Activated naive CD4-positive, alpha-beta T cell treated with anti-CD3 and anti-CD28 coated beads, Interleukin-2, amount 50 U/mL, for 24 hours (primary cell): ENCODE results near the gene BANP.
"Not testable (repeated sequence)": the region's sequence is repeated elsewhere in the genome, so short reads cannot be mapped to it uniquely, and the experiment has no call there.

Experiments
- H3K27ac Mint-ChIP-seq: one replicate; pipeline ENCODE4 v1.8.0; 2021; ENCODE audit warnings: mild to moderate bottlenecking, mixed read lengths
- H3K27me3 Mint-ChIP-seq: one replicate; pipeline ENCODE4 v1.8.0; 2021; ENCODE audit warnings: mixed read lengths
- H3K36me3 Mint-ChIP-seq: one replicate; pipeline ENCODE4 v1.8.0; 2021; ENCODE audit warnings: mixed read lengths
- H3K4me1 Mint-ChIP-seq: one replicate; pipeline ENCODE4 v1.8.0; 2021; ENCODE audit warnings: mixed read lengths
- H3K4me3 Mint-ChIP-seq: one replicate; pipeline ENCODE4 v1.8.0; 2021; ENCODE audit warnings: mild to moderate bottlenecking, mixed read lengths
- H3K9me3 Mint-ChIP-seq: one replicate; pipeline ENCODE4 v1.8.0; 2021; ENCODE audit warnings: mixed read lengths

BANP gene

DNA sequence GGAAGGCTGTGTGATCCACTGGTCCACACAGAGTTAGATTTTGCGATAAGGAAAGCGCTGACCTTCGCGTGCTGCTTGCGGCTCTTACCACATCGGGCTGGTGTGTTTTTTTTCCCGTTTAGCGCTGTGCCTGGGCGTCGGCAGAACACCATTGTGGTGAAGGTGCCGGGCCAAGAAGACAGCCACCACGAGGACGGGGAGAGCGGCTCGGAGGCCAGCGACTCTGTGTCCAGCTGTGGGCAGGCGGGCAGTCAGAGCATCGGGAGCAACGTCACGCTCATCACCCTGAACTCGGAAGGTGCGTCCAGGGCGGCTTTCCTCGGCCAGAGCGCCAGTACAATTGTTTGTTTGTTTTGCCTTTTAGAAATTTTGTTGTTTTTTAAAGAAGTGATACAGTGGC lies 54.7 kb downstream of the BANP start:
- Mint-ChIP-seq H3K4me3 (no peak overlapping the region), H3K4me1 (peaks cover 10% of the 10 kb centered on the region), H3K27ac (no peak overlapping the region), H3K9me3 (no peaks in the 10 kb centered on the region), H3K27me3 (no peaks in the 10 kb centered on the region), H3K36me3 (peaks cover 16% of the 10 kb centered on the region)

DNA sequence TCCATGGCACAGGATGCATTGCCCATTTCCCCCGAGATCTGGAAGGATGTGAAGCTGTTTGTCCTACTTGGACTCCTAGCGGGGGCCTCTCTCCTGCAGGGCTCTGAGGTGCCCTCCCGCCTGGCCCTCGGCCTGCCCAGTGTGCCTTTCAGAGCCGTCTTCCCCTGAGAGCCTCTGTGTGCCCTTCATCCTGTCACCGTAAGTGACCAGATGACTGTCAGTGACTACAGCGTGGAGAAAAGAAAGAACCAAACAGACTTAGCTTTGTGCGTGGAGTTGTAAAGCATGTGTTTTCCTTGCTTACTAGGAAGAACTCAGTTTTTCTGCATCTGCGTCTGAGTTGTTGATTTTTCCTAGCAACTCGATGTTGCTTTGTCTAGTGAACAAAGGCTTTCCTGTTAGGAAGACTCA lies 56.1 kb downstream of the BANP start:
- Mint-ChIP-seq H3K36me3 (peaks cover 16% of the 10 kb centered on the region), H3K4me3 (no peak overlapping the region), H3K27ac (no peak overlapping the region), H3K27me3 (no peaks in the 10 kb centered on the region), H3K4me1 (peaks cover 7% of the 10 kb centered on the region), H3K9me3 (no peaks in the 10 kb centered on the region)

DNA sequence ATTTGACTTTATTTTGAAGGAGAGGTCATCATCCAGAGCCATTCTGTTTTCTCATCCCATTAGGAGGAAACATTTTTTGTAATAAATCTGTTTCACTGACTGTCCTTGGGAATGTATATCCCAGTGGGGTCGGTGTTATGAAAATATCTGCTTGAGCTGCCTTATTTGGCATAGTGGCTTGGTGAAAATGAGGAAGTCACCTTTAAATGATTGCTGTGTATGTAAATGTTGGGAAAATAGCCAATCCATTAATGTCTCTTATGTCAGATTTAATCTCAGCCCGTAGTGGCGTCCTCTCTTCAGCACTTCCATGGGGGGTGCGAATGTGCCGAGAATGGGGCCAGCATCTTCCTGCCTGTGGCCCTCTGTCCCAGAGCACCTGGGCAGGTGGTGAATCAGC lies 57.6 kb downstream of the BANP start:
- Mint-ChIP-seq H3K36me3 (peaks cover 16% of the 10 kb centered on the region), H3K4me3 (no peak overlapping the region), H3K27me3 (no peaks in the 10 kb centered on the region), H3K4me1 (peaks cover 5% of the 10 kb centered on the region), H3K9me3 (no peaks in the 10 kb centered on the region), H3K27ac (peak overlapping the region; percentile 51)

DNA sequence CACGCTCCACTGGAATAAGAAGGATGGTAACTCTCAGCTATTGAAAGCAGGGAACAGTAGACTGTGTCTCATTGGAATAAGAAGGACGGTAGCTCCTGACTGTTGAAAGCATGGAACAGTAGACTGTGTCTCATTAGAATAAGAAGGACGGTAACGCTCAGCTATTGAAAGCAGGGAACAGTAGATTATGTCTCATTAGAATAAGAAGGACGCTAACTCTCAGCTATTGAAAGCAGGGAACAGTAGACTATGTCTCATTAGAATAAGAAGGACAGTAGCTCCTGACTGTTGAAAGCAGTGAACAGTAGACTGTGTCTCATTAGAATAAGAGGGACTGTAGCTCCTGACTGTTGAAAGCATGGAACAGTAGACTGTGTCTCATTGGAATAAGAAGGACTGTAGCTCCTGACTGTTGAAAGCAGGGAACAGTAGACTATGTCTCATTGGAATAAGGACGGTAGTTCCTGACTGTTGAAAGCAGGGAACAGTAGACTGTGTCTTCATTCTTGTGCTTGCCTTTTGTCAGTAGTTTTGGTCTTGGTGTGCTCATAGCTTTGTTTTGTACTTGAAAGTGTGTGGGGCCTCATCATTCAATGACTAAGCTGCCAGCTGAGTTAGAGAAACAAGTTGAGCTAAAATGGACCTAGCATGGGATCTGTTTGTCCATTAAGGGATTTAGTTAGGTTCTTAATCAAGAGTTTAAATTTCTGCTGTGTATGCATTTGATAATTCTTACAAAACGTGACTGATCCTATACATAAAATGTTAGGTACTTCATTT lies 58.5 kb downstream of the BANP start:
- H3K27me3 Mint-ChIP-seq, result no peaks in the 10 kb centered on the region
- peaks cover 5% of the 10 kb centered on the region for H3K4me1 Mint-ChIP-seq
- no peak overlapping the region for H3K4me3 Mint-ChIP-seq
- H3K27ac Mint-ChIP-seq, result peak overlapping the region; percentile 70
- H3K9me3 Mint-ChIP-seq, result no peaks in the 10 kb centered on the region
- peaks cover 14% of the 10 kb centered on the region for H3K36me3 Mint-ChIP-seq

DNA sequence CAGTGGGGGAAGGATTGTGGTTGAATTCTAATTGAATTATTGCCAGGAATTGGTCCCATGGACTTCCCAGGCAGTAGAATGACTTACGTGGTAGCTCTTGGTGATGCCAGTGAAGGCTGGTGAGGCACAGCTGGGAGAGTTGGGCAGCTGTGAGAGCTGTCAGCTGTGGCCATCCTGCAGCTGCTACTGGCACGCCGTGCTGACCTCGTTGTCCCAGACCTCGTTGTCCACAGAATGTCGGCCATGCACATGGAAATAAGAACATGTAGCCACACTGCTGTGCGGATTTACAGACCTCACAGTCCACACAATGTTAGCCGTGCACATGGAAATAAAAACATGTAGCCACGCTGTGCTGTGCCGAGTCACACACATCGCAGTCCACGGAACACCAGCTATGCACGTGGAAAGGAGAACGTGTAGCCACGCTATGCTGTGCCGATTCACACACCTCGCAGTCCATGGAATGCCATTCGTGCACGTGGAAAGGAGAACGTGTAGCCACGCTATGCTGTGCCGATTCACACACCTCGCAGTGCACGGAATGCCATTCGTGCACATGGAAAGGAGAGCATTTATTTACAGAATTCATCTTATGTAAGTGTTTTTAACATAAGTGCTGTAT lies 59.2 kb downstream of the BANP start:
- Mint-ChIP-seq H3K27ac (peak overlapping the region; percentile 70), H3K27me3 (no peaks in the 10 kb centered on the region), H3K36me3 (peaks cover 11% of the 10 kb centered on the region), H3K4me3 (no peak overlapping the region), H3K9me3 (no peaks in the 10 kb centered on the region), H3K4me1 (peaks cover 5% of the 10 kb centered on the region)

DNA sequence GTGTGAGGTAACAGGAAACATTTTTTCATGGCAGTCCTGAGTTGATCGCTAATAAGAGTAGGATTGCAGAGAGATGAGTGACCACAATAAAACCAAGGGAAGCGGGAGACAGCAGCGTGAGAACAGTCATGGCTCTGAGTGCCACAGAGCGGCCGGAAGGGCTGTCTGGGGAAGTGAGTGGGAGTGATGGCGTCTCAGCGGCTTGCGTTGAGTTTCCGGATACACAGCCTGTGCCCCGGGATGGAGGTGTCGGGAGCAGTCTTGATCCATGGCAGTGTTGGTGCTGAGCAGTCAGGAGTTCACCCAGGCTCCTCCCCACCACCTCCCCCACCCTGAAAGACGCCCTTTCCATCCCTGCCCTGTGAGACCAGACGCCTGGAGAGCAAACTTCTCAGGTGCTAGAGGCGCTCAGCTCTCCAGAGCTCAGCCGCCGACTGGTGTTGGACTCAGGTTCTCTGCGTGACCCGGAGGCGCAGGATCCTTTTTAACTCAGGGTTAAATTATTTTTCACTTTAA lies 59.8 kb downstream of the BANP start:
- Mint-ChIP-seq H3K27me3 (no peaks in the 10 kb centered on the region), H3K4me1 (peaks cover 5% of the 10 kb centered on the region), H3K27ac (no peak overlapping the region), H3K36me3 (peaks cover 10% of the 10 kb centered on the region), H3K4me3 (no peak overlapping the region), H3K9me3 (no peaks in the 10 kb centered on the region)

DNA sequence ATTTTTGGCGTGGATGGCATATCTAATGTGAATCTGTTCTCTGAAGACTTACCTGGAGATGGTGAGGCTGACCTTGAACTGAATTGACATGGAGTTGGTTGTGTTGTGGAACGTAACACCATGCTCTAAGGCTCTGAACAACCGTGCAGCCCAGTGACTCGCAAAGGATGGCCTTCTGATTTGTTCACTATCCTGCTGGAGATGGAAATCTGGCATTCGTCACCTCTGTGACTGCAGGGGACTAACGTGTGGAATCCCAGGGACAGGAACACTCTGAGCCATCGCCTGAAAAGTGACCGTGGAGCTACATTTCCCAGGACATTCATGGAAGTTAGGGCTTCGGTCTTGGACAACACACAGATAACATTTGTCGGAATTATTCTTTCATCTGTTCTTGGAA lies 61.1 kb downstream of the BANP start:
- H3K27me3 Mint-ChIP-seq, result no peaks in the 10 kb centered on the region
- H3K27ac Mint-ChIP-seq, result no peak overlapping the region
- H3K36me3 Mint-ChIP-seq, result peaks cover 7% of the 10 kb centered on the region
- no peak overlapping the region for H3K4me3 Mint-ChIP-seq
- H3K4me1 Mint-ChIP-seq, result peaks cover 5% of the 10 kb centered on the region
- H3K9me3 Mint-ChIP-seq, result no peaks in the 10 kb centered on the region

DNA sequence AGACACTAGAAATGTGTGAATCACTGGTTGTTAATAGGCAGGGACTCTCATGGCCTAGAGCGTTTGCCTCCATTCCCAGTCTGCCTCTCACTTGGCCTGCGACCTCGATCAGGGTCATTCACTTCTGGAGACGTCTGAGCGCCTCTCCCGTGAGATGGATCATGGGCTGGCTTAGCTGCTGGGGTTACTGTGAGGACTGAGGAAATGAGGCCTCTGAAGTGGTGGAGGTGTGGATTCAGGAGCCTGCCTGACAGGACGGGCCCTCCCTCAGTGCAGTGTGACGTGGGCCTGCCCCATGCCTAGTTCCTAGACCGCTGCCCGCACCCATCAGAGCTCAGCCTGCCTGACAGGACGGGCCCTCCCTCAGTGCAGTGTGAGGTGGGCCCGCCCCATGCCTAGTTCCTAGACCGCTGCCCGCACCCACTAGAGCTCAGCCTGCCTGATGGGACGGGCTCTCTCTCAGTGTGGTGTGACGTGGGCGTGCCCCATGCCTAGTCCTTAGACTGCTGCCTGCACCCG lies 61.9 kb downstream of the BANP start:
- Mint-ChIP-seq H3K9me3 (no peaks in the 10 kb centered on the region), H3K4me1 (peaks cover 5% of the 10 kb centered on the region), H3K27me3 (no peaks in the 10 kb centered on the region), H3K27ac (no peak overlapping the region), H3K36me3 (peaks cover 4% of the 10 kb centered on the region), H3K4me3 (no peak overlapping the region)

DNA sequence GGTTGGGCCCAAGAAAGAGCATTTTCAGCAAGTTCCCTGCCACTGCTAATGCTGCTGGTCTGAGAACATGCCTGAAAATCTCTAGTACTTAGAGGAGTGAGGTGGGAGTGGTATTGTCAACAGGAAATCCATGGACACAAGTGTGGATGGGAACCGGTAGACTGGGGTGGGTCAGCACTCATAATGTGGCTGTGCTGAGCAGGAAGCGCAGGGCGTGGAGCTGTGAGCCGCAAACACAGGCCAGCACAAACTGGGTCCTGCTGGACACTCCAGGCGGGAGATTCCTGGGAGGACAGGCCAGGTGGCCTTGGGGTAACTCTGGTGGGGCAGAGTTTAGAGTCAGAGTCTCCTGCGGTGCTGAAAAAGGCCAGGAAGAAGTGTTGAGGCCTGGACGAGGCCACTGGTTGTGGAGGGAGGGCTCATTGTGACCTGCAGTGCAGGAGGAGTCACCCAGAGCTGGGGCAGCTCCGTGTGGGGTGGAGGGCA lies 62.6 kb downstream of the BANP start:
- peaks cover 5% of the 10 kb centered on the region for H3K4me1 Mint-ChIP-seq
- no peaks in the 10 kb centered on the region for H3K9me3 Mint-ChIP-seq
- H3K4me3 Mint-ChIP-seq, result no peak overlapping the region
- H3K27me3 Mint-ChIP-seq, result no peaks in the 10 kb centered on the region
- H3K27ac Mint-ChIP-seq, result no peak overlapping the region
- H3K36me3 Mint-ChIP-seq, result peaks cover 4% of the 10 kb centered on the region

DNA sequence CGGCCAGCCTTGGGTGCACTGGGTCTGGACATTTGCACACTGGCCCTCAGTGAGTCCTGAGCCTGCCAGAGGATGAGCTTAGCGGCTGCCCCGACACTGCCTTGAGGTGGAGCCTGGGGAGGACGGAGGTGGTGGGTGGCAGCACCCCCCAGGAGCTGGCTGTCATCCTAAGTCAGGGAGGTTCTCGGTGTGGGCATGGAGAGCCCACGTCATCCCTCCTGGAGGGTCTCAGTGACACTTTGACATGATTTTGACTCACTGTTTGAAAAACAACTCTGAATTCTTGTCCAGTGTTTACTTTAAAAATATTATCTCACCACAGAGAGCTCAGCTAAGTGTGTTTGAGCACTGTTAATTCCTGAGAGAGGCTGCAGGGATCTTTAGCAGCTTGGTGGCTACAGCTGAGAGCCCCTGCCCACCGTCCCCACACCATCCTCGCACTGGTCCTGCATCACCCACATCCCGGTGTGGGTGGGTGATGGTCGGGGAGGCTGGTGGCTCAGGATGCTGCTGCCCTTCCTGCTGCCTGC lies 63.1 kb downstream of the BANP start:
- no peak overlapping the region for H3K27ac Mint-ChIP-seq
- peaks cover 5% of the 10 kb centered on the region for H3K4me1 Mint-ChIP-seq
- no peaks in the 10 kb centered on the region for H3K9me3 Mint-ChIP-seq
- no peak overlapping the region for H3K4me3 Mint-ChIP-seq
- H3K27me3 Mint-ChIP-seq, result no peaks in the 10 kb centered on the region
- H3K36me3 Mint-ChIP-seq, result peaks cover 4% of the 10 kb centered on the region

DNA sequence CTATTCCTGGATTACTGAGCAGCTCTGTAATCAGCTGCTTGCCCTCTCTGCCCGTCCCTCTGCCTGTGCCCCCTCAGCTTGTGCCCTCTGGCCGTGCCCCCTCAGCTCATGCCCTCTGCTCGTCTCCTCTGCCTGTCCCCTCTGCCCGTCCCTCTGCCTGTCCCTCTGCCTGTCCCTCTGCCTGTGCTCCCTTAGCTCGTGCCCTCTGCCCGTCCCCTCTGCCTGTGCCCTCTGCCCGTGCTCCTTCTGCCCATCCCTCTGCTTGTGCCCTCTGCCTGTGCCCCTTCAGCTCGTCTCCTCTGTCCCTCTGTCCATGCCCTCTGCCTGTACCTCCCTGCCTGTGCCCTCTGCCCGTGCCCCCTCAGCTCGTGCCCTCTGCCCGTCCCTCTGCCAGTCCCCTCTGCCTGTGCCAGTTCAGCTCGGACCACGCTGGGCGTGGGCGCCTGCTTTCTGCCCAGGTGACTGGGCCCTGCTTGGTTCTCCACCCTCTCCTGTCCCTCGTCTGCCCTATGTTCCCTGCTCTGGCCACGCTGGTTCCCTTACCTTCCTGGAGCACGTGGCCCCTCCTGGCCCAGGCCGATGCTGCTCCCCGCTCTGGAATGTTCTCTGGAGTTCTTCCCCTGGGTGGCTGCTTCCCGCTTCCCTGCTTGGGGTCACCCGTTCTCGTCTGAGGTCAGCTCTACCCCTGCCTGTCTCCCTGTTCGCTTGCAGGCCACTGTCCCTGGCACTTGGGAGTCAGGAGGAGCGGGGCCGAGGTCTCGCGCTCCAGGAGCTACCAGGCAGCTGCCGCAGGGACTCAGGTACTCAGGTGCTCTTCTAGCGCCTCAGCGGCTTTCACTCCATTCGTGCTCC lies 63.9 kb downstream of the BANP start:
- Mint-ChIP-seq H3K36me3 (peaks cover under 1% of the 10 kb centered on the region), H3K27ac (no peak overlapping the region), H3K9me3 (no peaks in the 10 kb centered on the region), H3K4me1 (no peaks in the 10 kb centered on the region), H3K4me3 (no peak overlapping the region), H3K27me3 (no peaks in the 10 kb centered on the region)

DNA sequence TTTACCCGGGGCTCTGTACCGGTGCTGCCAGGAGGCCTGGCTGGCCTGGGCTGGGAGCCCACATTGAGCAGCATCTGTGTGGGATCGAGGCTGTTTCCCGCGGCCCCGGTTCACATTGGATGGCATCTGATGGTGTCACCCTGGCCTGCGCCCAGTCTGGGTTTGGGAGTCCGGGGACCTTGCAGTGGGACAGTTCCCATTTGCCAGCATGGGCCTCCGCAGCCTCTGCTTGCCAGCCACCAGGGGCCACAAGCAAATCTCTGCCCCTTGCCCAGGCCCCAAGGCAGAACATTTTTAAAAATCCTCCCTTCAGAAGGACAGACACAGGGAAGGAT lies 64.5 kb downstream of the BANP start:
- Mint-ChIP-seq H3K36me3 (no peaks in the 10 kb centered on the region), H3K4me3 (no peak overlapping the region), H3K27me3 (no peaks in the 10 kb centered on the region), H3K9me3 (no peaks in the 10 kb centered on the region), H3K4me1 (no peaks in the 10 kb centered on the region), H3K27ac (no peak overlapping the region)

DNA sequence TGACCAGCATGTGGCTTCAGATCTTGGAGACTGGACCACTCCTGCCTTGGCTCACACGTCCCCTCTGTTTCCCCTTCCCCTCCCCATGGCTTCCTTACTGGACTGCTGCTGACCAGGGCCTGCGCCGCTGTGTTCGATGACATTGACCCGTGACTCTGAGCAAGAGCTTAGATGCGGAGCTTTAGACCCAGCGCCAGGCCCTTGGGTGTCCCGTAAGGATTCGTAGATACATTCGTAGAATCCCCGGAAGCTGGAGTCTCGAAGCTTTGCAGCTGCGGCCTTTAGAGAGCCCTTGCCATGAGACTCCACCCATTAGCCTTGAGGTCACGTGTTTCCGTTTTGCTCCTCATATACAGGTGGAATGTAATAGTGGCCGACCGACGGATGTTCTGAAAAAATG lies 65.2 kb downstream of the BANP start:
- H3K4me1 Mint-ChIP-seq, H3K27me3 Mint-ChIP-seq: not testable (repeated sequence)

DNA sequence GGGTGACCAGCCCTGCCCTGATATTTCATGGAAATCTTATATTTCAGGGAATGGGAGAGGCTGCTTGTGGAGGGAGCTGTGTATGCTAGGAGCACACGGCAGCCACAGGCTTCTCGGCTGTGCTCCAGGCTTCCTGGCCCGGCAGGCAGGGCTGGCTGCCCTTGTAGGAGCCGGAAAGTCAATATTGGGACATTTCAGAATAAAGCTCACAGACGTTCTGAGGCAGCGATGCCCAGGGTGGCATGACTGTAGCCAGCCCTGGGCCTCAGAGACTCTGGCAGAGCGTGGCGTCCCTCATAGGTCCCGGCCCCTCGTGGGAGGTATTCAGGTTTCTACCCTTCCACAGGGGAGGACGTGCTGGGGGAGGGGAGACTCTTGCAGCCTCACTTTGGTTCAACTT lies 65.7 kb downstream of the BANP start:
- H3K36me3 Mint-ChIP-seq, result no peaks in the 10 kb centered on the region
- H3K27me3 Mint-ChIP-seq, result no peaks in the 10 kb centered on the region
- no peak overlapping the region for H3K4me3 Mint-ChIP-seq
- no peaks in the 10 kb centered on the region for H3K4me1 Mint-ChIP-seq
- H3K9me3 Mint-ChIP-seq, result no peaks in the 10 kb centered on the region
- no peak overlapping the region for H3K27ac Mint-ChIP-seq

More for the DNA sequence above, 65.2 kb downstream of the BANP start:
- H3K27ac Mint-ChIP-seq, H3K4me3 Mint-ChIP-seq, H3K36me3 Mint-ChIP-seq, H3K9me3 Mint-ChIP-seq: not testable (repeated sequence)

DNA sequence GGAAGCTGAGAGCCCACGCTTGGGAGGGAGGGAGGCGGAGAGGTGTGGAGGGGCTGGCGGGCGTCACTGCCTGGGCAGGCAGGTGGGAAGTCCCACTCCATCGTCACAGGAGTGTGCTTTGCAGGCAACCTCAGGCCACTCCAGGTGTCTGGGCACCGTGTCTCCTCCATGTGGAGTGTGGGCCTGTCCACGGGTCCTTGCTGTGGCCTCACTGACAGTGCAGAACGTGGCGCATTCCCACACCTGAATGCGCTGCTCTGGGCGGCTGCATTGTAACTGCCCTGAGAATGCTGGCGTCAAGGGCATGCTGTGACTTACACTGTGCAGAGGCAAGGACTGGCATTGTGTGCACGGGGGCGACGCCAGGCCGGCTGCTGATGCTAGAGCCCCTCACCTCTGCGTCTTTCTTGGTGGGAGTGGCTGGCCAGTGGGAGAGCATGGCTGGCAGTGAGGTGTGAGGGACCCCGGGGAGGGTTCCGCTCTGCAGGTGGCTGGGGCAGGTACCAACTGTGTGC lies 66.4 kb downstream of the BANP start:
- no peaks in the 10 kb centered on the region for H3K27me3 Mint-ChIP-seq
- H3K27ac Mint-ChIP-seq, result peak overlapping the region; percentile 77
- no peaks in the 10 kb centered on the region for H3K36me3 Mint-ChIP-seq
- no peak overlapping the region for H3K4me3 Mint-ChIP-seq
- H3K9me3 Mint-ChIP-seq, result no peaks in the 10 kb centered on the region
- no peaks in the 10 kb centered on the region for H3K4me1 Mint-ChIP-seq
